Measurements from ENCODE around the gene USP25. TPM values are rescaled to one million over a fixed set of nuclear protein-coding genes. Genes with fewer than 3 reads are reported as not detected.

The USP25 gene
- total and polyA plus RNA-seq, 10 donors = 9.3 to 62.2 (median 48.2) TPM

GRCh38 chr21:15731243-15731613 is 1.4 kb downstream of the USP25 start:
- intact Hi-C loops (cut with DNase I; ENCODE audit: low total_unique reads) = loop anchor here (10.0 kb wide), 1 partner anchor 94 kb away; no protein-coding TSS in a partner anchor
- Histone ChIP-seq H3K27me3 (replicated peaks in 1 of 7) (no peaks in the 10 kb centered on the region), H3K27ac (peak overlapping the region; percentile 92 to 98 (median 95)), H3K4me3 (peak overlapping the region; percentile 76 to 90 (median 80)), H3K36me3 (no peaks in the 10 kb centered on the region), H3K9me3 (no peaks in the 10 kb centered on the region), H3K4me1 (peaks cover 22 to 64% (median 53%) of the 10 kb centered on the region in 6 donors)
- no peak for DNase-seq
- no peak for TF ChIP-seq POLR2AphosphoS5 (IDR thresholded peaks at IDR 0.05)
- TF ChIP-seq CTCF (IDR thresholded peaks at IDR 0.05 in 8 of 11, conservative IDR thresholded peaks at IDR 0.05 in 3 of 11) = no peak
- TF ChIP-seq POLR2A (IDR thresholded peaks at IDR 0.05) = peak in 1 of 3 donors; percentile 22
- 16 to 23% (median 17%) methylated on average over 4 of the region's 4 CpGs for WGBS, 5 donors

DNA sequence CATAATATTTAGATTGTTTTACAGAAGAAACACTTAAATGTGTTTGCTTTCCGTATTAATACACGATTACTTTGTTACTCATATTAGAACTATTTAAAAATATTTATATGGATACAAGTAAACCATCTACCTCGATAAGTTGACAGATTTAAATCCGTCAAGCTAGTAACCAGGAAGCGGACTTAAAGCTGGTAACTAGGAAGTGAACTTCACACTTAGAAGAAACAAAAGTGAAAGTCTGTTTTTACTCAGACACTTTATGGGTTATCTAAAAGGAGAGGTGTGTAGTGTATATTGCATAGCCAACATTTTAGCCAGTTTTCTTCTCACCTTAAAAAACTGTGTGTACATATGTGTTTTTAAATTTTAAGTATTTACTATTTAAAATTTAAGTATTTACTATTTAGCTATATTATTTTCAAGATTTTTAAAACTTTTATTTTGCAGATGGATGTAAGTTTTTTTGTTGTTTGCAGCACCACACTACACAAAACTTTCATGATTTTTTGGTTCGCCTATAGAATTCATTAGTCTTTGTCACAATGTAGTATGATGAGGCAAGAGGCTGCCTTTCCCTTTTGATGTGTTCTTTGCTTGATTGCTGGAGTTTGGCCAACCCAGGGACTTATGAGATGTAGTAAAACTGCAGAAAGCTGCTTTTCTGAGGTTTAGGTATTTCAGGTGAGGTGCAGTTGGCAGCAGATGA is 2.7 kb downstream of the USP25 start:
- Histone ChIP-seq H3K9me3 (no peaks in the 10 kb centered on the region), H3K4me1 (peaks cover 22 to 76% (median 64%) of the 10 kb centered on the region in 6 donors), H3K4me3 (peak overlapping the region in 7 of 8 donors; percentile 76 to 90 (median 80)), H3K27ac (peak overlapping the region in 7 of 8 donors; percentile 38 to 98 (median 95)), H3K36me3 (no peaks in the 10 kb centered on the region), H3K27me3 (replicated peaks in 1 of 7) (no peaks in the 10 kb centered on the region)
- 3 to 6% (median 5%) methylated on average over 6 of the region's 6 CpGs for WGBS, 5 donors
- intact Hi-C loops (cut with DNase I; ENCODE audit: low total_unique reads) = loop anchor here (10.0 kb wide), 1 partner anchor 92 kb away; no protein-coding TSS in a partner anchor
- DNase-seq = no peak
- TF ChIP-seq CTCF (IDR thresholded peaks at IDR 0.05 in 8 of 11, conservative IDR thresholded peaks at IDR 0.05 in 3 of 11) (no peak), POLR2A (IDR thresholded peaks at IDR 0.05) (no peak), POLR2AphosphoS5 (IDR thresholded peaks at IDR 0.05) (no peak)

DNA sequence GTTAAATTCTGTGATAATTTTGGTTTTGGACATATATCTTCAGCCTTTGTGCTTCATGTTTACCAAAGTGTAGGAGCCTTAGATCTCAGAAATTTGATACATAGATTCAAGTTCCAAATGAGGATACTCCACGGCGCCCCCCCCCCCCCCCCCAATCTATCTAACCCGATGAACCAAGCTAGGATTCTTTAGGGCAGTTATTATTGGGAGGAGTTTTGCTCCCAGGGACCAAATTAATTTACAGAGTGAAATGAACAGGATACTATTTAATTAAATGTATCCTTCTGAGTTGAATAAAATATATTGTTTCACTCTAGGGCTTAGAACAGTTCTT is 3.2 kb downstream of the USP25 start:
- H3K4me3 ChIP-seq = peak overlapping the region in 6 of 8 donors; percentile 76 to 90 (median 82)
- 7 to 23% (median 14%) methylated on average over 3 of the region's 3 CpGs for WGBS, 5 donors
- H3K27ac ChIP-seq = peak overlapping the region in 7 of 8 donors; percentile 38 to 98 (median 95)

More for the DNA sequence above, 3.2 kb downstream of the USP25 start:
- DNase-seq = no peak
- intact Hi-C loops (cut with DNase I; ENCODE audit: low total_unique reads) = loop anchor here (10.0 kb wide), 1 partner anchor 92 kb away; no protein-coding TSS in a partner anchor
- Histone ChIP-seq H3K4me1 (peaks cover 22 to 80% (median 67%) of the 10 kb centered on the region in 6 donors), H3K27me3 (replicated peaks in 1 of 7) (no peaks in the 10 kb centered on the region), H3K36me3 (no peaks in the 10 kb centered on the region), H3K9me3 (no peaks in the 10 kb centered on the region)
- TF ChIP-seq POLR2AphosphoS5 (IDR thresholded peaks at IDR 0.05) (no peak), CTCF (IDR thresholded peaks at IDR 0.05 in 8 of 11, conservative IDR thresholded peaks at IDR 0.05 in 3 of 11) (no peak), POLR2A (IDR thresholded peaks at IDR 0.05) (no peak)
